HUES6 (cell line): Measurements from ENCODE around the gene ANXA11.

ENCODE experiments used
- H3K27ac ChIP-seq: 2 replicates; pipeline ENCODE4 v1.7.0; 2013; ENCODE audit warnings: low read depth, mild to moderate bottlenecking, low read length, inconsistent platforms
- H3K27me3 ChIP-seq: 2 replicates; pipeline ENCODE4 v1.6.1; 2013; ENCODE audit warnings: low read length; ENCODE audit not compliant: control insufficient read depth, insufficient read depth
- H3K36me3 ChIP-seq: 2 replicates; pipeline ENCODE4 v1.6.1; 2013; ENCODE audit warnings: low read length; ENCODE audit not compliant: control insufficient read depth, insufficient read depth
- H3K4me1 ChIP-seq: 2 replicates; pipeline ENCODE4 v1.6.1; 2013; ENCODE audit warnings: low read length; ENCODE audit not compliant: control insufficient read depth, insufficient read depth
- H3K4me3 ChIP-seq: 2 replicates; pipeline ENCODE4 v1.5.1; 2013; ENCODE audit warnings: low read depth, low read length
- H3K9ac ChIP-seq: one replicate; pipeline ENCODE4 v1.6.1; 2013; ENCODE audit warnings: mild to moderate bottlenecking, low read length
- H3K9me3 ChIP-seq: 2 replicates; pipeline ENCODE4 v1.6.1; 2013; ENCODE audit warnings: low read depth, low read length; ENCODE audit not compliant: control insufficient read depth, insufficient read depth

ANXA11 gene

GRCh38 chr10:80163741-80164341 is 41.5 kb downstream of the ANXA11 start:
- H3K27me3 ChIP-seq, result no peaks in the 10 kb centered on the region
- peaks cover 19% of the 10 kb centered on the region for H3K36me3 ChIP-seq
- H3K9ac ChIP-seq, result no peak overlapping the region
- H3K4me1 ChIP-seq, result peaks cover 6% of the 10 kb centered on the region; the same call in 1 of the 2 replicates
- H3K27ac ChIP-seq, result no peak overlapping the region
- no peaks in the 10 kb centered on the region for H3K9me3 ChIP-seq
- H3K4me3 ChIP-seq, result no peak overlapping the region

- Histone ChIP-seq H3K27ac (no peak overlapping the region), H3K4me1 (peaks cover 14% of the 10 kb centered on the region; the same call in 1 of the 2 replicates), H3K27me3 (no peaks in the 10 kb centered on the region), H3K4me3 (no peak overlapping the region), H3K36me3 (peaks cover 34% of the 10 kb centered on the region), H3K9me3 (no peaks in the 10 kb centered on the region), H3K9ac (no peak overlapping the region)
Observed at GRCh38 chr10:80161321-80162083, 43.8 kb downstream of the ANXA11 start.

- Histone ChIP-seq H3K9me3 (no peaks in the 10 kb centered on the region), H3K27ac (no peak overlapping the region), H3K27me3 (no peaks in the 10 kb centered on the region), H3K9ac (no peak overlapping the region), H3K4me3 (no peak overlapping the region), H3K4me1 (peaks cover 14% of the 10 kb centered on the region; the same call in 1 of the 2 replicates), H3K36me3 (peaks cover 36% of the 10 kb centered on the region)
Observed at GRCh38 chr10:80160361-80161320, 44.7 kb downstream of the ANXA11 start.

- H3K9me3 ChIP-seq, result no peaks in the 10 kb centered on the region
- no peaks in the 10 kb centered on the region for H3K27me3 ChIP-seq
- no peak overlapping the region for H3K9ac ChIP-seq
- peaks cover 45% of the 10 kb centered on the region for H3K36me3 ChIP-seq
- no peak overlapping the region for H3K4me3 ChIP-seq
- peaks cover 14% of the 10 kb centered on the region; the same call in 1 of the 2 replicates for H3K4me1 ChIP-seq
- H3K27ac ChIP-seq, result no peak overlapping the region
Observed at GRCh38 chr10:80159166-80159873, 46.0 kb downstream of the ANXA11 start.

GRCh38 chr10:80158598-80159127 is 46.7 kb downstream of the ANXA11 start:
- Histone ChIP-seq H3K27ac (no peak overlapping the region), H3K4me1 (peaks cover 14% of the 10 kb centered on the region; the same call in 1 of the 2 replicates), H3K9me3 (no peaks in the 10 kb centered on the region), H3K4me3 (no peak overlapping the region), H3K27me3 (no peaks in the 10 kb centered on the region), H3K36me3 (peaks cover 47% of the 10 kb centered on the region), H3K9ac (no peak overlapping the region)

- Histone ChIP-seq H3K36me3 (peaks cover 47% of the 10 kb centered on the region), H3K9ac (no peak overlapping the region), H3K27me3 (no peaks in the 10 kb centered on the region), H3K4me1 (peaks cover 14% of the 10 kb centered on the region; the same call in 1 of the 2 replicates), H3K4me3 (no peak overlapping the region), H3K27ac (no peak overlapping the region), H3K9me3 (no peaks in the 10 kb centered on the region)
Observed at GRCh38 chr10:80158126-80158525, 47.2 kb downstream of the ANXA11 start.

- Histone ChIP-seq H3K27ac (no peak overlapping the region), H3K4me1 (peaks cover 14% of the 10 kb centered on the region; the same call in 1 of the 2 replicates), H3K27me3 (no peaks in the 10 kb centered on the region), H3K4me3 (no peak overlapping the region), H3K9me3 (no peaks in the 10 kb centered on the region), H3K36me3 (peaks cover 50% of the 10 kb centered on the region), H3K9ac (no peak overlapping the region)
Observed at GRCh38 chr10:80157561-80157960, 47.8 kb downstream of the ANXA11 start.

- no peak overlapping the region for H3K27ac ChIP-seq
- peaks cover 51% of the 10 kb centered on the region for H3K36me3 ChIP-seq
- H3K27me3 ChIP-seq, result no peaks in the 10 kb centered on the region
Observed at GRCh38 chr10:80156216-80156615, 49.1 kb downstream of the ANXA11 start.

GRCh38 chr10:80155696-80156215 is 49.6 kb downstream of the ANXA11 start:
- Histone ChIP-seq H3K4me3 (no peak overlapping the region), H3K9me3 (no peaks in the 10 kb centered on the region), H3K27me3 (no peaks in the 10 kb centered on the region), H3K4me1 (peaks cover 9% of the 10 kb centered on the region; the same call in 1 of the 2 replicates), H3K27ac (no peak overlapping the region), H3K36me3 (peaks cover 51% of the 10 kb centered on the region), H3K9ac (no peak overlapping the region)

More at GRCh38 chr10:80156216-80156615, 49.1 kb downstream of the ANXA11 start:
- H3K4me3 ChIP-seq, result no peak overlapping the region
- H3K9ac ChIP-seq, result no peak overlapping the region
- H3K4me1 ChIP-seq, result peaks cover 9% of the 10 kb centered on the region; the same call in 1 of the 2 replicates
- H3K9me3 ChIP-seq, result no peaks in the 10 kb centered on the region
